Ascending aorta (tissue), 2 donors: ENCODE measurements around the gene CLMP. TPM values are rescaled to one million over a fixed set of nuclear protein-coding genes. Genes with fewer than 3 reads are reported as not detected.

Source experiments
- DNase-seq, 2 donors: peaks; one replicate each; pipeline ENCODE4 v3.0.0-alpha.2; 2019; ENCODE audit warnings: low spot score in 2 of 2
- H3K27ac ChIP-seq, 2 donors: fragments of 200-600 bp; sonication (generic); one replicate each; pipeline ENCODE4 v1.5.1; 2016 to 2017; ENCODE audit warnings: mild to moderate bottlenecking in 1 of 2
- H3K27me3 ChIP-seq: fragments of 200-600 bp; sonication (generic); one replicate; pipeline ENCODE4 v1.5.1; 2017
- H3K36me3 ChIP-seq, 2 donors: fragments of 200-600 bp; sonication (generic); one replicate each; pipeline ENCODE4 v1.5.1; 2016
- H3K4me1 ChIP-seq, 2 donors: fragments of 200-600 bp; sonication (generic); one replicate each; pipeline ENCODE4 v1.5.1; 2016 to 2017; ENCODE audit warnings: mild to moderate bottlenecking in 1 of 2
- H3K4me3 ChIP-seq, 2 donors: fragments of 200-600 bp; sonication (generic); one replicate each; pipeline ENCODE4 v1.5.1; 2016 to 2017; ENCODE audit warnings: mild to moderate bottlenecking in 1 of 2
- H3K9me3 ChIP-seq, 2 donors: fragments of 200-600 bp; sonication (generic); one replicate each; pipeline ENCODE4 v1.5.1; 2016
- intact Hi-C: fragments of 100-400 bp; cut with DNase I; formaldehyde crosslinking; loops from one replicate; pipeline ENCODE4 v1.15.1; 2023
- total RNA-seq: library from RNA; depleted of rRNA; stranded (reverse); fragments of >200 nt; gene quantifications from one replicate; pipeline ENCODE4 v1.1.0, GENCODE V29; 2016
- TF ChIP-seq, protein P1 (sequence below), 3 experiments: fragments of 200-600 bp in 2 of 3; fragments of 450-650 bp in 1 of 3; sonication (generic) in 2 of 3; IDR thresholded peaks; one replicate each; pipeline ENCODE4 v1.5.1; 2016 to 2019; ENCODE audit warnings: antibody characterized with exemption in 3 of 3, mild to moderate bottlenecking in 1 of 3, moderate library complexity in 1 of 3

Gene CLMP
- total RNA-seq, 1 donor from 2014 or later = 70.6 TPM

DNA sequence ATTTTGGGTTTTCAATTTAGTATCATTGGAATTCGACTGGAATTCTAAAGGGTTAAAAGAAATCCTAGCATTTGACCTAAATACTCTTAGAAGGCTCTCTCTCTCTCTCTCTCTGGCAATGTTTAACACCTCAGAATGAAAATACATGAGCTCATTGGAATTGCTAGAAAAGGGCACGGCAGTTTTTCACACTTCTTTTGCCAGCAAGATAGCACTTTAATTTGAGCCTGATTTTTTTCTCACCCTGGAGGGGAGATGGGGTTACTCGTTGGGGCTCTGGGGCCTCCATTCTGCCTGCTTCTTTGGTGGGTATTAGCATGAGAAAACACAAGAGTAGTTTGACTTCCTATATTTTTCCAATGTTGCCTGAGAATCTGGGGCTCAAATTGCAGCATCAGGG, 22.8 kb upstream of the CLMP start:
- Histone ChIP-seq H3K27ac (no peak overlapping the region), H3K4me1 (no peaks in the 10 kb centered on the region), H3K27me3 (no peaks in the 10 kb centered on the region), H3K4me3 (no peak overlapping the region), H3K9me3 (peaks cover 0 to 4% of the 10 kb centered on the region in 2 donors), H3K36me3 (no peaks in the 10 kb centered on the region)
- TF ChIP-seq, protein P1, sequence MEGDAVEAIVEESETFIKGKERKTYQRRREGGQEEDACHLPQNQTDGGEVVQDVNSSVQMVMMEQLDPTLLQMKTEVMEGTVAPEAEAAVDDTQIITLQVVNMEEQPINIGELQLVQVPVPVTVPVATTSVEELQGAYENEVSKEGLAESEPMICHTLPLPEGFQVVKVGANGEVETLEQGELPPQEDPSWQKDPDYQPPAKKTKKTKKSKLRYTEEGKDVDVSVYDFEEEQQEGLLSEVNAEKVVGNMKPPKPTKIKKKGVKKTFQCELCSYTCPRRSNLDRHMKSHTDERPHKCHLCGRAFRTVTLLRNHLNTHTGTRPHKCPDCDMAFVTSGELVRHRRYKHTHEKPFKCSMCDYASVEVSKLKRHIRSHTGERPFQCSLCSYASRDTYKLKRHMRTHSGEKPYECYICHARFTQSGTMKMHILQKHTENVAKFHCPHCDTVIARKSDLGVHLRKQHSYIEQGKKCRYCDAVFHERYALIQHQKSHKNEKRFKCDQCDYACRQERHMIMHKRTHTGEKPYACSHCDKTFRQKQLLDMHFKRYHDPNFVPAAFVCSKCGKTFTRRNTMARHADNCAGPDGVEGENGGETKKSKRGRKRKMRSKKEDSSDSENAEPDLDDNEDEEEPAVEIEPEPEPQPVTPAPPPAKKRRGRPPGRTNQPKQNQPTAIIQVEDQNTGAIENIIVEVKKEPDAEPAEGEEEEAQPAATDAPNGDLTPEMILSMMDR (IDR thresholded peaks at IDR 0.05) = no peak
- no peak for DNase-seq
- intact Hi-C loops = no loop called here

DNA sequence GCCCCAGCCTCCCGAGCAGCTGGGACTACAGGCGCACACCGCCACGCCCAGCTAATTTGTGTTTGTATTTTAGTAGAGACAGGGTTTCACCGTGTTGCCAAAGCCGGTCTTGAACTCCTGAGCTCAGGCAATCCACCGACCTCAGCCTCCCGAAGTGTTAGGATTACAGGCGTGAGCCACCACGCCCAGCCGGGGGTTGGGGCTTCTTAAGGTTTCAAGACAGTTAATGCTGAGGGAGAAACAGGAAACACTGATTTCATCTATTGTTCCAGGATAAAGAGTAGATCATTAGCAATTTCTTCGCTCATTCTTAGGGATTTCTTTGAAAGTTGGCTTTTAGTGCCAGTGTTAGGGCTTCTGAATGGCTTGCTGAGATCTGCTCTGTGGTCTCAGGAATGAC, 21.2 kb upstream of the CLMP start:
- no peak overlapping the region for H3K27ac ChIP-seq
- H3K4me3 ChIP-seq = no peak overlapping the region
- TF ChIP-seq, protein P1 (IDR thresholded peaks at IDR 0.05) = no peak
- H3K27me3 ChIP-seq = no peaks in the 10 kb centered on the region
- H3K9me3 ChIP-seq = no peaks in the 10 kb centered on the region
- H3K4me1 ChIP-seq = no peaks in the 10 kb centered on the region
- H3K36me3 ChIP-seq = no peaks in the 10 kb centered on the region
- DNase-seq = no peak
- intact Hi-C loops = no loop called here

- Histone ChIP-seq H3K27me3 (no peaks in the 10 kb centered on the region), H3K9me3 (no peaks in the 10 kb centered on the region), H3K27ac (no peak overlapping the region), H3K4me1 (no peaks in the 10 kb centered on the region), H3K4me3 (no peak overlapping the region), H3K36me3 (no peaks in the 10 kb centered on the region)
- intact Hi-C loops = no loop called here
- TF ChIP-seq, protein P1 (IDR thresholded peaks at IDR 0.05) = no peak
- no peak for DNase-seq
Observed at GRCh38 chr11:123214940-123215339, 19.9 kb upstream of the CLMP start.

DNA sequence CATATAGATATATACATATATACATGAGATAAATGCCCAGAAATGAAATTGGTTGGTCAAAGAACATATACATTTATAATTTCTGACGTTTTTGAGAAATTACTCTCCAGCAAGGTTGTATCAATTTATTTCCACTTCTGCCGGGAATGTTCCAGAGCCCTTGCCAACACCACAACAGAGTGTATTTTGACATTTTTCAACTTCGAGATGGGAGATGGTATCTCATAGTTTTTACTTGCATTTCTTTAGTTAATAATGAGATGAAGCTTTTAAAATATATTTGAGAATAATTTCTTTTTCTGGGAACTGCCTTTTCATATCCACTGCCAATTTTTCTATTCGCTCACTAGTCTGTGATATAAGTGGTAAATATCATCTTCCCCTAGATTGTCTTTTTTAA, 19.3 kb upstream of the CLMP start:
- Histone ChIP-seq H3K4me1 (no peaks in the 10 kb centered on the region), H3K4me3 (no peak overlapping the region), H3K9me3 (no peaks in the 10 kb centered on the region), H3K27ac (no peak overlapping the region), H3K27me3 (no peaks in the 10 kb centered on the region), H3K36me3 (no peaks in the 10 kb centered on the region)
- TF ChIP-seq, protein P1 (IDR thresholded peaks at IDR 0.05) = no peak
- intact Hi-C loops = no loop called here
- DNase-seq = no peak

GRCh38 chr11:123213307-123213771, 18.3 kb upstream of the CLMP start:
- TF ChIP-seq, protein P1 (IDR thresholded peaks at IDR 0.05) = no peak
- Histone ChIP-seq H3K9me3 (no peaks in the 10 kb centered on the region), H3K4me3 (no peak overlapping the region), H3K27ac (no peak overlapping the region), H3K36me3 (no peaks in the 10 kb centered on the region), H3K27me3 (no peaks in the 10 kb centered on the region), H3K4me1 (no peaks in the 10 kb centered on the region)
- intact Hi-C loops = no loop called here
- DNase-seq = no peak

GRCh38 chr11:123212406-123212805, 17.4 kb upstream of the CLMP start:
- Histone ChIP-seq H3K27me3 (no peaks in the 10 kb centered on the region), H3K36me3 (no peaks in the 10 kb centered on the region), H3K4me3 (no peak overlapping the region), H3K9me3 (no peaks in the 10 kb centered on the region), H3K27ac (no peak overlapping the region), H3K4me1 (no peaks in the 10 kb centered on the region)
- intact Hi-C loops = no loop called here
- TF ChIP-seq, protein P1 (IDR thresholded peaks at IDR 0.05) = no peak
- DNase-seq = no peak
